GM19238 (cell line): ENCODE data around the gene XPNPEP1.

Experiments used
- DNase-seq: peaks from one replicate; pipeline ENCODE4 v3.0.0; 2011; ENCODE audit warnings: low spot score; ENCODE audit not compliant: insufficient read length

XPNPEP1 gene

GRCh38 chr10:109947111-109947920 is 24.0 kb upstream of the XPNPEP1 start:
- DNase-seq, result no peak

DNA sequence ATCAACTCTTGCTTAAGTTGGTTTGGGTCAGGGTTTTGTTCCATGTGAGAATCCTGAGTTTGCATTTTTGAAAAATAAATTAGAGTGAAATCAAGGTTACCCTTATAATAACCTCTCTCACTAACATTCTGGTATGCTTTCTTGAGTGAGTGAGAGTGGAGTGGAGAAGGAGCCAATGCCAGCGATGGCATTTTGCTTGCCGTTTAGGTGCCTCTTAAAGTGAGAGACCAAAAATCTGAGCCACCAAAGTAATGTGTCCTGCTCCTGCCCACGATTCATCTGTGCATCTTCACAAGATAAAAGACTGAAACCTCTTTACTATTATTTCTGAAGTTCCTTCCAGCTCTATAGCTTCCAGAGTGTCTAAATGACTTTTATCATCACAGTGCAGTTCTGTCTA is 23.4 kb upstream of the XPNPEP1 start:
- no peak for DNase-seq

DNA sequence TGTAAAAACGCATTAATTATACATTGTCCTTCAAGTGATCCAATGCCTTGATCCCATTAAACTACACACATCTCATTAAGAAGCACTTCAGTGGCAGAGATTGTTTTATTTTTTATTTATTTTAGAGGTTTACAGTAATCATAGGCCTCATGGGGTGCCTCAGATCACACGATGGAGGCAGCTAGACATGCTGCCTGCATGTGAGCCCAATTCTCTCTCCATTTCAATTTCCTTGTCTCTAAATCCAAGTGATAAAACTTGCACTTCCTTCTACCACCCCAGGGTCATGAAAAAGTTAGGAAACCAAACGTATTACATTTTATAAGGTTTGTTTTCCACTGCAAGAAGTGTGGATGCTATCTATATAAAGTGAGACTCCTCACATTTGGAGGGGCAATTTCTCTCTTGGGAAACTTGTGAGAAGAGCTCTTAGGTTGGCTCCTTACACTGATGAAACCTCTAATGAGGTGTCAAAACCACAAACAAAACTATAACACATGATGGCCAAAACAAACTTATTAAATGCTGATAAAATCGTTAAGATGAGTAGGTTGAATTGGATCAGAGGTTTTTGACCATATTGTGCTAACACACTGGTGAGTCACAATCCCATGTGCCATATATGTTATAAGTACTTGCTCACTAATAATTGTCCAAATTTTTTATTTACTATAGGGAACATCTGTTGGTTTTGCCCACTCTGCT is 22.3 kb upstream of the XPNPEP1 start:
- no peak for DNase-seq

- no peak for DNase-seq
Measured at GRCh38 chr10:109944613-109945012, 21.3 kb upstream of the XPNPEP1 start.

DNA sequence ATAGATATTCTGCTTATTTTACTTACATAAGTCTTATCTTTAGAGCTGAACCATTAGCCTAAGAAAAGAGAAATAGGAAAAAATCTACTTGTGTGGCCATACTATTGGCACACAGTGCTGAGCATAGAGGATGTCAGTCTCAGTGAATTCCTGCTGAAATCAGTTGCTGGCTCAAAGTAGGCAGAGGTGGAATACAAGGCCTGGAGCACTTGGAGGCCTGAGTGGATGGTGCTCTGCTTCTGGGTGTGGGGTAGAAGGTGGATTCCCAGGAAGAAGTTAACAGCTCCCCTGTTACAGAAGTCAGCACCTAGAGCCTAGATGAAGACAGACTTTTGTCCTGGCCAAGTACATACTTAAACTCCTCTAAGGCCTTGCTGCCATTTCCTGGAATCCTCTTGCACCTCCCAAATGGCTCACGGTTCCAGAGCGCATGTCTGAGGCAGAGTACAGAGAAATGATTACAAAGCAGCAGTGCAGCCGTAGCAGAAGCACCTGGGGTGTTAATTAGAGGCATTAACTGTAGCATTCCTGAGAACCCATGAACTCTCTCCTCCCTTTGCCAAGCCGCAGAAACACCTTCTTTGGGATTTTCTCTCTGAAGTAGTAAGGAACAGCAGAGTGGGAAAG is 18.0 kb upstream of the XPNPEP1 start:
- DNase-seq, result no peak

DNA sequence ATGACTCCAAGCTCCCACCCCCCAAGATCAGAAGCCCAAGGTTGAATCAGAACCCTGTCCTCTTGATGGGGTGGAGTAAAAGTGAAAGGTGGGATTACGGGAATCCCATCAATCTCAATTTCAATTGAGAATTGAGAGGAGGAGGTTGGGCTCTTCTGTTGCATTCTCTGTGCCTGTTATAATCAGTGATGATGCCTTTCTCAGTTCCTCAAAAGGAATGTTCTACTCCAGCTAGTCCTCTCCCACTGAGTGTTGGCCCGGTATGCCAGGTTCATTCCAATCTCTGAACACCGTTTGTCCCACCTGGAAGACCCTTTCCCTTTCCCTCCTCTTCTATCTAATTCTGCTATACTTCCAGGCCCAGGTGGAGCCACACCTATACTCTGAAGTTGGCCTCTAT is 17.2 kb upstream of the XPNPEP1 start:
- no peak for DNase-seq

- DNase-seq, result no peak
Measured at GRCh38 chr10:109940117-109940516, 16.8 kb upstream of the XPNPEP1 start.

DNA sequence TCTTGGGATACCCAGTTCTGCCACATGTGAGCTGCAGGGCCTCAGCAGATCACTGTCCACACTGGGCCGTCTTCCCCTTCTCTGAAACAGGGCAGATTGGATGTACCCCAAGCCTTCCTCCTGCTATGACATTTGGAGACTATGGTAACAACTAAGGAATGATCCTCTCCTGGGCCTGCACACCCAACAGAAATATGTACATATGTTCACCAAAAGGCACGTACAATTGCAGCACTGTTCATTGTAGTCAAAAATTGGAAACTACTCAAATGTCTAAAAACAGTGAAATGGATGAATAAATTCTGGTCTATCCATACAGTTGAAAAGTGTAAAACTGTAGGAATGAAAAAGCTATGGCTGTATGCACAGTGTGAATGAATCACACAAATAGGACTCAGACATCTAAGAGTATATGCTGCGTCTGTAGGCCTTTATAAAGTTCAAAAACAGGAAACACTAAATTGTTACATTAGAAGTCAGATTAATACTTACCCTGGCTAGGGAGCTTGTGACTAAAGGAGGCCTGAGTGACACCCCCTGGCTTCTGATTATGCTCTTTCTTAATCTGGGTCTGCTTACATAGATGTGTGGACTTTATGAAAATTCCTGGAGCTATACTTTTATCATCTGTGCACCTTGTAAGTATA is 16.1 kb upstream of the XPNPEP1 start:
- no peak for DNase-seq

GRCh38 chr10:109937460-109938065 is 14.3 kb upstream of the XPNPEP1 start:
- no peak for DNase-seq

DNA sequence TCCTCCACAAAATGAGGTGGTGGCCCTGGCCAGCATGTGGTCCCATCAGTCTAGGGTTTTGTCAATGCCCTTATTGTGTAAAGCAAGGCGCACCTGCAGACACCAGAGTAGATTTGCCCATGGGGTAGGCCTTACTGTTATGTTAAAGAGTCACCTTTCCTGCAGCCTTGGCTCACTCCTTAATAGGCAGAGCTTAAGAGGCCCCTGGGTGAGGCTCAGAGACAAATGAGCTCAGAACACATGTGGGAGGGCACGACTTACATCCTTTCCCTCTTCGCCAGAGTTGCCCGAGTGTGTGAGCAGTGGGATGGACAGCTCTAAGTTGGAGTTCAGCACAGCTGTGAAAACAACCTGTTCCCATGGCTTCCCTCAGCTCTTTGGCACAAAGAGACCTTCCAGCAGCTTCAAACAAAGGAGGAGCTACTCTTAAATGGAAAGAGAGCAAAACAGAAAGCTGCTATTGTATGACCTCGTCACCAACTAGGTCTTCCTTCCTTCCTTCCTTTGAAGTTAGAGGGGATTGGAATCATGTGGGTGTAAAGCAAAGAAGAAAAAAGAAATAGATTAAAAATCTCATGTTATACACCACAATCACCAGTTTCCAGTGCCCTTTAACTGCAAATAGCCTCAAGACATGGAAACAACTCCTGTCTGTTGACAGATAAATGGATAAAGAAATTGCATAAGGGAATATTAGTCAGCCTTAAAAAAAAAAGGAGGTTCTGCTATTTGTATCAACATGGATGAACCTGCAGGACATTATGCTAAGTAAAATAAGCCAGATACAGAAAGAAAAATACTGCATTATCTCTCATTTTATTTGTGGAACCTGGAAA is 11.9 kb upstream of the XPNPEP1 start:
- DNase-seq, result no peak

GRCh38 chr10:109933984-109934565 is 10.8 kb upstream of the XPNPEP1 start:
- no peak for DNase-seq

DNA sequence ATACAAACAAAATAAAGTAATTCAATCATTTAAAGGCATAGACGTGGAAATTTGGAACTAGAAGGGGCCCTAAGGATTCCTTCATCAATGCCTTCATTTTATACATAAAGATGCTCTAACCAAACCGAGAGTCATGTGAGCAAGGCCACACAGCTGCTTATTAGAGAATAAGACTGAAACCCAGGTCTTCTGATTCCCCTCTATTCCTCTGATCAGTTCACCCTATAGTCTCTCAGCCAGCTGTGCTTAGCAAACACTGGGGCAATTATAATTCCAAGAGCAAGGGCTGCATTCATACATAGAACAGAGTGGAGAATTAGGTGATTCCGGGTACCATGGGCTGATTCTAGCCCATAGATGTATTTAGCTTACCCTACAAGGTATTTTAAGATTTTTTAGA is 9.7 kb upstream of the XPNPEP1 start:
- no peak for DNase-seq

DNA sequence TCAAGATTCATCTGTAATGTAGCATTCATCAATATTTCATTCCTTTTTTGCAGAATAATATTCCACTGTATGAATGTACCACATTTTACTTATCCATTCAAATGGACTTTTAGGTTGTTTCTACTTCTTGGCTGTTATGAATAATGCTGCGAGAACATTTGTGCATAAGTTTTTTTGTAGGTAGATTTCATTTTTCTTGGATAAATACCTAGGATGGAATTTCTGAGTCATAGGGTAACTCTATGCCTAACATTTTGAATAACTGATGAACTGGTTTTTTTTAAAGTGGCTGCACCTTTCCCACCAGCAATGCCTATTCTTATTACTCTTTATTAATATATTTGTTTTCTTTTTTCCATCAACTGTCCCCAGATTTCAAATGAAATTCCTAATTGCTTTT is 9.1 kb upstream of the XPNPEP1 start:
- no peak for DNase-seq

DNA sequence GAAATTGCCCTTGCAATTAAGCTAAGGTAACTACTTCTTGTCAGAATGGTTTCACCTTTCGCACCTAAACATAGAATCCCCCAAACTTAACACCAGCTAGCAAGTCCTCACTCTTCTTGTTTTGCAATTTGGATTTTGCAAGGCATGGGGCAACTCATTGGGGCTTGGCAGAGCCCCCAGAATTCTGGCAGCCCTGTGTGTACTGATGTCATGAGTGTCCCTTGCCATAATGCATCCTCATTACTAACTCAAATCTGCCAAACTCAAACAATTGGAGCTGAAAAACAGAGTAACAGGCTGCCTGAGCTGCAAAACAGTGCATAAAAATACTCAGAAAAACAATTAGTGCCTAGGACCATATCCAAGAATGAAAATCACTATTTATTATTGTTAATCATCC is 7.9 kb upstream of the XPNPEP1 start:
- no peak for DNase-seq

- DNase-seq, result no peak
Measured at GRCh38 chr10:109929501-109930219, 6.3 kb upstream of the XPNPEP1 start.

DNA sequence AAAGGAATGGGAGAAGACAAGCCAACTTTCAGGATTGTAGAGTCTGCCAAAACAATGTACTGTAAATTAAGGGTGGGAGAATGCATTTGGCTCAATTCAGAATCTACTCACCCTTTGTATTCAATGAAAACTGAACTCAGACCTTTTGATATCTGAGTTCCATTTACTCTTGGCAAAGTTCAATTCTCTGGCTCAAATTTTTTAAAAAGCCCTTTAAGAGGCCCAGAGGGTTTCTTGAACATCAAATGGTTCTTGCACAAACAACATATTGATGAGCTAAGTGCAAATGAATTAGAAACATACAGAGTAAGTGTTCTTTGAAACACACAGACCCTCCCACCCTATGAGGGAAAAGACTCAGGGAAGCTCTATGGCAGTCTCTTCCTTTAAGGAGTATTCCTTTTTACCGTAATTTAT is 5.2 kb upstream of the XPNPEP1 start:
- no peak for DNase-seq

DNA sequence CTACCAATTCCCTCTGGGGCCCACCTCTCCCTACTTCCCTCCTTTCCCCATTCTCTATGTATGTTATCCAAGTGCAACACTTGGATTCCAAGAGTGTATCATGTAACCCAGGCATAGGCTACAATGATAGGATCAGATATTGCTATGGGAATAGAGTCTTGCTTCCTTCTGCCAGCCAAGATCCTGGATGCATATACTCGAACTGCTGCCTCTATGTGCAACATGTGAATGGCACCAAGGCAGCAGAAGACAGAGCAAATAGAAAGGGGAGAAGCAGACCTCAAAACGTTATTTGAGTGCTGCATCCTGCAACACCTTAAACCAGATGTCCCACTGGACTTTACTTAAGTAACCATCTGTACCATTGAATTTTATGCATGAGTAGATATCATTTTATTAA is 3.5 kb upstream of the XPNPEP1 start:
- DNase-seq, result no peak

GRCh38 chr10:109926061-109926745 is 2.9 kb upstream of the XPNPEP1 start:
- DNase-seq, result no peak
